Fibroblast of pulmonary artery (primary cell): ENCODE measurements around the gene DYNLT5.
A peak's percentile ranks its signal among the peaks of the same experiment; 100 is the strongest.
"Not testable (repeated sequence)": the region's sequence is repeated elsewhere in the genome, so short reads cannot be mapped to it uniquely, and the experiment has no call there.

ENCODE experiments used
- DNase-seq: peaks from one replicate; pipeline ENCODE4 v3.0.0-alpha.2; 2010; ENCODE audit warnings: low read depth
- H3K4me3 ChIP-seq: replicated peaks from 2 replicates; pipeline ENCODE4 v1.5.1; 2011; ENCODE audit warnings: low read depth, mild to moderate bottlenecking, control low read depth, low read length, moderate library complexity
- CTCF ChIP-seq: IDR thresholded peaks from 2 replicates; pipeline ENCODE4 v1.5.1; 2011; ENCODE audit warnings: mild to moderate bottlenecking, control low read depth, low read length, inconsistent platforms; ENCODE audit errors: missing control alignments

Gene DYNLT5

DNA sequence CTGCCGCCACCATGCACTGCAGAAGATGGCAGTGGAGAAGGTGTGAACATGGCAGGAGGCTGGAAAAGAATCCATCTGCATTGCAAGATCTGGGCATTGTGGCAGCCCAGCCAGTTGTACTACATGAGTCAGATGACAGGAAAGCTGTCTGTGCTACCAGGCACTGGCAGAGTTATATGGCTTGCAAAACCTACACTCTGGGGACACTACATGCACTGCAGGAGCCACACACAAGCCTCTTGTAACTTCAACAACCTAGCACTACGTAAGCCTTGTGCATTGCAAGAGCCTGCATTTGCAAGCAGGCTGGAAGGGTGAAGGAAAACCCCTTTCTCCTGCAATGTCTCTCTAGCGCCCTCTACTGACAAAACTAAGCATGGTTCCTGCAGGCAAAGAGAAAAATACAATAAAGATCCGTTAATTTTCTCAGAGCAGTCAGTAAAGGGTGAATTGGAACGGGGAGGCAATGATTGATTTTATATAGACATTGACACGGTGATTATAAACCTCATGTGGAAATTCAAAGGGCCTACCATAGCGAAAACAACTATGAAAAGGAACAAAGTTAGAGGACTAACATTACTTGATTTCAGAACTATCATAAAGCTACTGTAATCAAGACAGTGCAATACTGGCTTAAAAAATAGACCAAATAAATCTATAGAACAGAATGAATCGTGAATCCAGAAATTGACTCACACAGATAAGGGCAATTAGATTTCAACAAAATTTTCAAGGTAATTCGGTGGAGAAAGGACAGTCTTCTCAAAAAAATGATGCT lies 26.2 kb upstream of the DYNLT5 start:
- H3K4me3 ChIP-seq, result no peak overlapping the region
- DNase-seq, result peak; percentile 87
- no peak for TF ChIP-seq CTCF

- TF ChIP-seq CTCF, result no peak
- peak; percentile 56 for DNase-seq
- H3K4me3 ChIP-seq, result no peak overlapping the region
Observed at GRCh38 chr1:66728021-66728420, 24.2 kb upstream of the DYNLT5 start.

- not testable (repeated sequence) for DNase-seq, H3K4me3 ChIP-seq
Observed at GRCh38 chr1:66728716-66729115, 23.5 kb upstream of the DYNLT5 start.

GRCh38 chr1:66729119-66729518 lies 23.1 kb upstream of the DYNLT5 start:
- no peak for TF ChIP-seq CTCF
- H3K4me3 ChIP-seq, result no peak overlapping the region
- peak; percentile 41 for DNase-seq

GRCh38 chr1:66729523-66729922 lies 22.7 kb upstream of the DYNLT5 start:
- no peak for TF ChIP-seq CTCF
- no peak overlapping the region for H3K4me3 ChIP-seq
- DNase-seq, result no peak

- H3K4me3 ChIP-seq, result no peak overlapping the region
- no peak for TF ChIP-seq CTCF
- no peak for DNase-seq
Observed at GRCh38 chr1:66730462-66730861, 21.8 kb upstream of the DYNLT5 start.

DNA sequence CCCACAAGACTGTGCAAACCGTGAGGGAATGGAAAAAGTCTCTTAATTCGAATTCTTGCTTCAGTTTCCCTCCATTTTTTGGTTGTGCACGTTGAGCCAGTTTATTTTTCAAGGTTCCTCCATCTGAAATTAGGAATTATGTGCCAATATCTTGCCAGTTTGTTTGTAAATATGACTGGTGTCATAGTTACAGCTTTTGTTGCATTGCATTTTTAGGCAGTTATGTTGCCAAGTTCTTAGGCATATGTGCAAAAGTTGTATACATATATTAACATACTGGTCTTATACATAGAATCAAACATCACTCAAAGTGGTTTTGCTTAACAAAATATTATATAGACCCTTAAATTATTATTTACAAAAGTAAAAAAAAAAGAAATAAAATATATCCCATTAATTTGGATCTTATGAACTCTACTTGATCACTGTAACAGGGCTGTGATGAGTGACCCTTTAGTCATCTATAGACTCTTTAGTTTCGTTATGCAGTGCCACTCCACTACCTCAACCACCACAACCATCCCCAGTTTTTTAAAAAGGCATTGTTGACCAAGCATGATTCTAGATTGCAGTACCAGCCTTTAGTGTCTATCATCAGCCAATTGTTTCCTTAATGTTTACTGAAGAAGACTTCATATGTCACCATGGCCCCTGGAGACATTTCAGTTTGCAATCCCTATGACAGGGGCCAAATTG lies 20.9 kb upstream of the DYNLT5 start:
- no peak overlapping the region for H3K4me3 ChIP-seq
- no peak for DNase-seq
- no peak for TF ChIP-seq CTCF
